ENCODE data around the gene DRC1. TPM values are rescaled to one million over a fixed set of nuclear protein-coding genes. Genes with fewer than 3 reads are reported as not detected.

Gene DRC1
- total RNA-seq, 1 experiment from 2014 or later: not detected

- H3K9me3 ChIP-seq (ENCODE audit: control insufficient read depth in 1 of 2, insufficient read depth in 1 of 2, low read depth in 1 of 2, low read length in 2 of 2): no peaks in the 10 kb centered on the region
- no peaks in the 10 kb centered on the region for H4K20me1 ChIP-seq (ENCODE audit: insufficient read depth)
- no peak overlapping the region for H3K4me3 ChIP-seq (replicated peaks in 1 of 2; ENCODE audit: low read depth in 1 of 2, low read length in 2 of 2)
- ChIA-PET RAD21 (ENCODE audit: low non-redundant PET in 1 of 2, low total read pairs in 2 of 2, uncharacterized antibody in 2 of 2, unreplicated experiment in 2 of 2) (no interaction called here), CTCF (no interaction called here), POLR2A (no interaction called here)
- no peaks in the 10 kb centered on the region for H3K79me2 ChIP-seq (ENCODE audit: insufficient read depth, low read length)
- H3K36me3 ChIP-seq (ENCODE audit: control insufficient read depth in 1 of 2, insufficient read depth in 2 of 2, low read length in 2 of 2): no peaks in the 10 kb centered on the region
- no TSS peak for BruUV-seq (replicated peaks)
- no peak for TF ChIP-seq JUND (IDR thresholded peaks at IDR 0.05)
- no peak for TF ChIP-seq SP1 (IDR thresholded peaks at IDR 0.05; ENCODE audit: low read depth)
- TF ChIP-seq, protein P1, sequence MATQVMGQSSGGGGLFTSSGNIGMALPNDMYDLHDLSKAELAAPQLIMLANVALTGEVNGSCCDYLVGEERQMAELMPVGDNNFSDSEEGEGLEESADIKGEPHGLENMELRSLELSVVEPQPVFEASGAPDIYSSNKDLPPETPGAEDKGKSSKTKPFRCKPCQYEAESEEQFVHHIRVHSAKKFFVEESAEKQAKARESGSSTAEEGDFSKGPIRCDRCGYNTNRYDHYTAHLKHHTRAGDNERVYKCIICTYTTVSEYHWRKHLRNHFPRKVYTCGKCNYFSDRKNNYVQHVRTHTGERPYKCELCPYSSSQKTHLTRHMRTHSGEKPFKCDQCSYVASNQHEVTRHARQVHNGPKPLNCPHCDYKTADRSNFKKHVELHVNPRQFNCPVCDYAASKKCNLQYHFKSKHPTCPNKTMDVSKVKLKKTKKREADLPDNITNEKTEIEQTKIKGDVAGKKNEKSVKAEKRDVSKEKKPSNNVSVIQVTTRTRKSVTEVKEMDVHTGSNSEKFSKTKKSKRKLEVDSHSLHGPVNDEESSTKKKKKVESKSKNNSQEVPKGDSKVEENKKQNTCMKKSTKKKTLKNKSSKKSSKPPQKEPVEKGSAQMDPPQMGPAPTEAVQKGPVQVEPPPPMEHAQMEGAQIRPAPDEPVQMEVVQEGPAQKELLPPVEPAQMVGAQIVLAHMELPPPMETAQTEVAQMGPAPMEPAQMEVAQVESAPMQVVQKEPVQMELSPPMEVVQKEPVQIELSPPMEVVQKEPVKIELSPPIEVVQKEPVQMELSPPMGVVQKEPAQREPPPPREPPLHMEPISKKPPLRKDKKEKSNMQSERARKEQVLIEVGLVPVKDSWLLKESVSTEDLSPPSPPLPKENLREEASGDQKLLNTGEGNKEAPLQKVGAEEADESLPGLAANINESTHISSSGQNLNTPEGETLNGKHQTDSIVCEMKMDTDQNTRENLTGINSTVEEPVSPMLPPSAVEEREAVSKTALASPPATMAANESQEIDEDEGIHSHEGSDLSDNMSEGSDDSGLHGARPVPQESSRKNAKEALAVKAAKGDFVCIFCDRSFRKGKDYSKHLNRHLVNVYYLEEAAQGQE (IDR thresholded peaks at IDR 0.05; ENCODE audit: low read depth): no peak
- TF ChIP-seq CEBPB (IDR thresholded peaks at IDR 0.05; ENCODE audit: low read depth): no peak
- TF ChIP-seq POLR2A (IDR thresholded peaks at IDR 0.05; ENCODE audit: borderline replicate concordance, extremely low read depth, insufficient read depth, insufficient read length): no peak
- no peak for TF ChIP-seq SRF (IDR thresholded peaks at IDR 0.05; ENCODE audit: low read depth)
- no peak for TF ChIP-seq CBX3 (IDR thresholded peaks at IDR 0.05; ENCODE audit: low read depth)
- TF ChIP-seq ZFX (IDR thresholded peaks at IDR 0.05): no peak
- no peak for TF ChIP-seq ZNF274 (IDR thresholded peaks at IDR 0.05; ENCODE audit: low read depth, low read length)
- TF ChIP-seq ZBTB33 (IDR thresholded peaks at IDR 0.05; ENCODE audit: extremely low read depth, insufficient replicate concordance, low read length): no peak
- no peak for TF ChIP-seq RAD21 (IDR thresholded peaks at IDR 0.05; ENCODE audit: low read depth)
- no peak for TF ChIP-seq EZH2phosphoT487 (IDR thresholded peaks at IDR 0.05; ENCODE audit: borderline replicate concordance)
- no peak for TF ChIP-seq ELF1 (IDR thresholded peaks at IDR 0.05; ENCODE audit: borderline replicate concordance, low read depth)
- TF ChIP-seq MAX (IDR thresholded peaks at IDR 0.05): no peak
- TF ChIP-seq, protein P2, sequence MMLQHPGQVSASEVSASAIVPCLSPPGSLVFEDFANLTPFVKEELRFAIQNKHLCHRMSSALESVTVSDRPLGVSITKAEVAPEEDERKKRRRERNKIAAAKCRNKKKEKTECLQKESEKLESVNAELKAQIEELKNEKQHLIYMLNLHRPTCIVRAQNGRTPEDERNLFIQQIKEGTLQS (IDR thresholded peaks at IDR 0.05): no peak
- no peak for TF ChIP-seq CTCF (IDR thresholded peaks at IDR 0.05 in 2 of 3, conservative IDR thresholded peaks at IDR 0.05 in 1 of 3; ENCODE audit: borderline replicate concordance in 1 of 3, insufficient read depth in 1 of 3, low read depth in 2 of 3, low read length in 2 of 3)
- no peak for TF ChIP-seq EGR1 (IDR thresholded peaks at IDR 0.05; ENCODE audit: low read depth)
- TF ChIP-seq POLR2AphosphoS5 (IDR thresholded peaks at IDR 0.05; ENCODE audit: low read depth, low read length): no peak
- ATAC-seq (no peak), DNase-seq (ENCODE audit: low read depth, low spot score) (no peak)
- no peak overlapping the region for H3K9ac ChIP-seq (ENCODE audit: low read length)
- no peak overlapping the region for H3K27ac ChIP-seq (ENCODE audit: low read depth, low read length)
- H3K27me3 ChIP-seq (ENCODE audit: insufficient read depth, low read length): no peaks in the 10 kb centered on the region
- H2AFZ ChIP-seq (ENCODE audit: low read depth, low read length, poor library complexity, severe bottlenecking): no peak overlapping the region
- intact Hi-C loops (cut with micrococcal nuclease): no loop called here
- H3K4me2 ChIP-seq (ENCODE audit: low read length): no peak overlapping the region
- peaks cover 0 to 19% of the 10 kb centered on the region in 2 experiments; a peak in 2 of 4 replicates for H3K4me1 ChIP-seq (ENCODE audit: control insufficient read depth in 1 of 2, insufficient read depth in 2 of 2, low read length in 2 of 2)
- H3K9me2 ChIP-seq (ENCODE audit: insufficient read depth): no peaks in the 10 kb centered on the region
Measured at GRCh38 chr2:26455037-26455669, 53.4 kb downstream of the DRC1 start.
